ENCODE results near the gene MLH3. TPM values are rescaled to one million over a fixed set of nuclear protein-coding genes. Genes with fewer than 3 reads are reported as not detected.

Gene MLH3
- total and polyA plus RNA-seq, 2 of the 13 experiments (the other 11 are each of a cell fraction or from before 2014, with no cell fraction given) = 14.4 to 24.8 TPM

DNA sequence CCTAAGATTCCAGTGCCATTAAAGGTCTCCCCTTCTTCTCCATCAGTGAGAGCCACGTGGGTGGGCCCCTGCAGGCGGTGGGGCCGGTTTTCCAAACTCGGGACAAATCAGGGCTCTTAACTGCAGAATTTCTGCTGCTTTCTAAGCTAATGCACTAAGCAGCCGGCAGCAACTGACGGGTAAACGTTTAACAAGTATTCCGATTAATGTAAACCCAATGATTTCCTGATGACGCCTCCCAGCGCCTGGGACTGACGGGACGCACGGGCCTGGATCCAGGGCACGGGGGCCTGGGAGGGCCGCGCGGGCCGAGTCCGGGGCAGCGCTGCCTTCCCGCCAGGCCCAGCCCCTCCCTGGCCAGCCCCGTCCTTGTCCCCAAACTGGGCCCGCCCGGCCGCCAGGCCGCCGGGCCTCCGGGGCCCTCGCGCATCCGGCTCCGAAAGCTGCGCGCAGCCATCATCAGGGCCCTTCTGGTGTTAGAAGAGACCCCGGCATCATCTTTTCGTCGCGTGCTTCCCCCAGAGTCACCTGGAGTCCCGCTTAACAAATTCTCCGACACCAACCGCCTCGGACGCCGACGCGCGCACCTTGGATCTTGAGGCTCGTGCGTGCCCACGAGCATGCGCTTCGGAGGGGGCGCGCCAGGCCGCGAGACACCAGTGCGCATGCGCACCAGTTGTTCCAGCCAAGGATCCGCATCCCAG, at the start of gene MLH3 (continued):
- TF ChIP-seq HNF4A (CRISPR knock-in tag; IDR thresholded peaks at IDR 0.05) = 0 out of 2 replicates have a peak, but pooled peaks have one; percentile 9
- 0 out of 2 replicates have a peak, but pooled peaks have one; percentile 47 for TF ChIP-seq ZFP36L2 (CRISPR knock-in tag; IDR thresholded peaks at IDR 0.05)
- TF ChIP-seq, protein P1, sequence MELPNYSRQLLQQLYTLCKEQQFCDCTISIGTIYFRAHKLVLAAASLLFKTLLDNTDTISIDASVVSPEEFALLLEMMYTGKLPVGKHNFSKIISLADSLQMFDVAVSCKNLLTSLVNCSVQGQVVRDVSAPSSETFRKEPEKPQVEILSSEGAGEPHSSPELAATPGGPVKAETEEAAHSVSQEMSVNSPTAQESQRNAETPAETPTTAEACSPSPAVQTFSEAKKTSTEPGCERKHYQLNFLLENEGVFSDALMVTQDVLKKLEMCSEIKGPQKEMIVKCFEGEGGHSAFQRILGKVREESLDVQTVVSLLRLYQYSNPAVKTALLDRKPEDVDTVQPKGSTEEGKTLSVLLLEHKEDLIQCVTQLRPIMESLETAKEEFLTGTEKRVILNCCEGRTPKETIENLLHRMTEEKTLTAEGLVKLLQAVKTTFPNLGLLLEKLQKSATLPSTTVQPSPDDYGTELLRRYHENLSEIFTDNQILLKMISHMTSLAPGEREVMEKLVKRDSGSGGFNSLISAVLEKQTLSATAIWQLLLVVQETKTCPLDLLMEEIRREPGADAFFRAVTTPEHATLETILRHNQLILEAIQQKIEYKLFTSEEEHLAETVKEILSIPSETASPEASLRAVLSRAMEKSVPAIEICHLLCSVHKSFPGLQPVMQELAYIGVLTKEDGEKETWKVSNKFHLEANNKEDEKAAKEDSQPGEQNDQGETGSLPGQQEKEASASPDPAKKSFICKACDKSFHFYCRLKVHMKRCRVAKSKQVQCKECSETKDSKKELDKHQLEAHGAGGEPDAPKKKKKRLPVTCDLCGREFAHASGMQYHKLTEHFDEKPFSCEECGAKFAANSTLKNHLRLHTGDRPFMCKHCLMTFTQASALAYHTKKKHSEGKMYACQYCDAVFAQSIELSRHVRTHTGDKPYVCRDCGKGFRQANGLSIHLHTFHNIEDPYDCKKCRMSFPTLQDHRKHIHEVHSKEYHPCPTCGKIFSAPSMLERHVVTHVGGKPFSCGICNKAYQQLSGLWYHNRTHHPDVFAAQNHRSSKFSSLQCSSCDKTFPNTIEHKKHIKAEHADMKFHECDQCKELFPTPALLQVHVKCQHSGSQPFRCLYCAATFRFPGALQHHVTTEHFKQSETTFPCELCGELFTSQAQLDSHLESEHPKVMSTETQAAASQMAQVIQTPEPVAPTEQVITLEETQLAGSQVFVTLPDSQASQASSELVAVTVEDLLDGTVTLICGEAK (IDR thresholded peaks at IDR 0.05) = no peak
- TF ChIP-seq, protein P1 (CRISPR knock-in tag; IDR thresholded peaks at IDR 0.05) = peak; percentile 54; the same call in 1 of the 2 replicates
- TF ChIP-seq SIN3A (IDR thresholded peaks at IDR 0.05; ENCODE audit: borderline replicate concordance, low read depth, low read length) = no peak
- no peak for TF ChIP-seq KLF11 (CRISPR knock-in tag; IDR thresholded peaks at IDR 0.05)
- TF ChIP-seq, protein P2, sequence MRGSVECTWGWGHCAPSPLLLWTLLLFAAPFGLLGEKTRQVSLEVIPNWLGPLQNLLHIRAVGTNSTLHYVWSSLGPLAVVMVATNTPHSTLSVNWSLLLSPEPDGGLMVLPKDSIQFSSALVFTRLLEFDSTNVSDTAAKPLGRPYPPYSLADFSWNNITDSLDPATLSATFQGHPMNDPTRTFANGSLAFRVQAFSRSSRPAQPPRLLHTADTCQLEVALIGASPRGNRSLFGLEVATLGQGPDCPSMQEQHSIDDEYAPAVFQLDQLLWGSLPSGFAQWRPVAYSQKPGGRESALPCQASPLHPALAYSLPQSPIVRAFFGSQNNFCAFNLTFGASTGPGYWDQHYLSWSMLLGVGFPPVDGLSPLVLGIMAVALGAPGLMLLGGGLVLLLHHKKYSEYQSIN (CRISPR knock-in tag; IDR thresholded peaks at IDR 0.05; ENCODE audit: borderline replicate concordance) = no peak
- TF ChIP-seq, protein P3, sequence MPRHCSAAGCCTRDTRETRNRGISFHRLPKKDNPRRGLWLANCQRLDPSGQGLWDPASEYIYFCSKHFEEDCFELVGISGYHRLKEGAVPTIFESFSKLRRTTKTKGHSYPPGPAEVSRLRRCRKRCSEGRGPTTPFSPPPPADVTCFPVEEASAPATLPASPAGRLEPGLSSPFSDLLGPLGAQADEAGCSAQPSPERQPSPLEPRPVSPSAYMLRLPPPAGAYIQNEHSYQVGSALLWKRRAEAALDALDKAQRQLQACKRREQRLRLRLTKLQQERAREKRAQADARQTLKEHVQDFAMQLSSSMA (CRISPR knock-in tag; IDR thresholded peaks at IDR 0.05) = peak; percentile 62; the same call in 1 of the 2 replicates
- no peak for TF ChIP-seq ZNF121 (CRISPR knock-in tag; IDR thresholded peaks at IDR 0.05)
- no peak for TF ChIP-seq ZNF615 (CRISPR knock-in tag; IDR thresholded peaks at IDR 0.05; ENCODE audit: borderline replicate concordance)
- no peak for TF ChIP-seq NR2F1 (CRISPR knock-in tag; IDR thresholded peaks at IDR 0.05)
- TF ChIP-seq, protein P4, sequence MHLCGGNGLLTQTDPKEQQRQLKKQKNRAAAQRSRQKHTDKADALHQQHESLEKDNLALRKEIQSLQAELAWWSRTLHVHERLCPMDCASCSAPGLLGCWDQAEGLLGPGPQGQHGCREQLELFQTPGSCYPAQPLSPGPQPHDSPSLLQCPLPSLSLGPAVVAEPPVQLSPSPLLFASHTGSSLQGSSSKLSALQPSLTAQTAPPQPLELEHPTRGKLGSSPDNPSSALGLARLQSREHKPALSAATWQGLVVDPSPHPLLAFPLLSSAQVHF (CRISPR knock-in tag; IDR thresholded peaks at IDR 0.05) = peak; percentile 47; the same call in 1 of the 2 replicates
- 0 out of 2 replicates have a peak, but pooled peaks have one; percentile 28 for TF ChIP-seq MED13 (CRISPR knock-in tag; IDR thresholded peaks at IDR 0.05)
- TF ChIP-seq ZNF138 (CRISPR knock-in tag; IDR thresholded peaks at IDR 0.05; ENCODE audit: low read depth) = no peak
- TF ChIP-seq ZNF569 (CRISPR knock-in tag; IDR thresholded peaks at IDR 0.05; ENCODE audit: borderline replicate concordance) = no peak
- no peak for TF ChIP-seq ZNF775 (CRISPR knock-in tag; IDR thresholded peaks at IDR 0.05; ENCODE audit: borderline replicate concordance)
- TF ChIP-seq NR2F6 (IDR thresholded peaks at IDR 0.05) = no peak
- 0 out of 2 replicates have a peak, but pooled peaks have one; percentile 20 for TF ChIP-seq NR2F6 (CRISPR knock-in tag; IDR thresholded peaks at IDR 0.05)

Data from HepG2 (cell line).